Lung microvascular endothelial cell (primary cell): Measurements from ENCODE around the gene BICC1. TPM values are rescaled to one million over a fixed set of nuclear protein-coding genes. Genes with fewer than 3 reads are reported as not detected.
"Not testable (repeated sequence)": the region's sequence is repeated elsewhere in the genome, so short reads cannot be mapped to it uniquely, and the experiment has no call there.

Experiments
- DNase-seq, 2 donors: peaks; one replicate each; pipeline versions ENCODE4 v3.0.0 to v3.0.0-alpha.2; 2010; ENCODE audit warnings: low read depth in 2 of 2
- total RNA-seq: library from RNA; depleted of rRNA; stranded (reverse); fragments of >200 nt; gene quantifications from 2 replicates; pipeline ENCODE4 v1.2.1, GENCODE V29; 2014

Gene BICC1
- total RNA-seq, 1 donor from 2014 or later = 0.20 TPM

GRCh38 chr10:58853668-58854067, 341.0 kb downstream of the BICC1 start:
- no peak for DNase-seq

- DNase-seq = no peak
Measured at GRCh38 chr10:58854811-58855210, 342.1 kb downstream of the BICC1 start.

- peak in 1 of 2 donors; percentile 4 for DNase-seq
Measured at GRCh38 chr10:58856508-58857240, 344.0 kb downstream of the BICC1 start.

- DNase-seq = no peak
Measured at GRCh38 chr10:58857251-58857805, 344.7 kb downstream of the BICC1 start.

GRCh38 chr10:58858123-58858522, 345.5 kb downstream of the BICC1 start:
- not testable (repeated sequence) for DNase-seq

GRCh38 chr10:58859526-58859925, 346.9 kb downstream of the BICC1 start:
- no peak for DNase-seq

- no peak for DNase-seq
Measured at GRCh38 chr10:58867683-58868082, 355.0 kb downstream of the BICC1 start.

- DNase-seq = no peak
Measured at GRCh38 chr10:58868736-58869435, 356.2 kb downstream of the BICC1 start.

- no peak for DNase-seq
Measured at GRCh38 chr10:58870070-58870469, 357.4 kb downstream of the BICC1 start.

- DNase-seq = no peak
Measured at GRCh38 chr10:58873161-58873560, 360.5 kb downstream of the BICC1 start.

Other genes starting within 250 kb of the BICC1 start
- 4.8 and 5.0 TPM in 2 replicates for gene IPMK, start 245.0 kb upstream of the BICC1 start, total RNA-seq
- gene CISD1, start 243.7 kb upstream of the BICC1 start, total RNA-seq = 16.8 and 19.8 TPM in 2 replicates
- gene UBE2D1, start 177.9 kb upstream of the BICC1 start, total RNA-seq = 5.7 and 6.7 TPM in 2 replicates
- 24.8 and 31.3 TPM in 2 replicates for gene TFAM, start 127.5 kb upstream of the BICC1 start, total RNA-seq